Stimulated activated CD4-positive, alpha-beta T cell treated with anti-CD3 and anti-CD28 coated beads, Interleukin-1b, Interleukin-23, amount 100 ng/mL, for 48 hours (primary cell): ENCODE data around the gene TRAFD1.
"Not testable (repeated sequence)": the region's sequence is repeated elsewhere in the genome, so short reads cannot be mapped to it uniquely, and the experiment has no call there.

Experiments used
- DNase-seq: peaks from one replicate; pipeline ENCODE4 v3.0.0-alpha.2; 2020

The TRAFD1 gene

DNA sequence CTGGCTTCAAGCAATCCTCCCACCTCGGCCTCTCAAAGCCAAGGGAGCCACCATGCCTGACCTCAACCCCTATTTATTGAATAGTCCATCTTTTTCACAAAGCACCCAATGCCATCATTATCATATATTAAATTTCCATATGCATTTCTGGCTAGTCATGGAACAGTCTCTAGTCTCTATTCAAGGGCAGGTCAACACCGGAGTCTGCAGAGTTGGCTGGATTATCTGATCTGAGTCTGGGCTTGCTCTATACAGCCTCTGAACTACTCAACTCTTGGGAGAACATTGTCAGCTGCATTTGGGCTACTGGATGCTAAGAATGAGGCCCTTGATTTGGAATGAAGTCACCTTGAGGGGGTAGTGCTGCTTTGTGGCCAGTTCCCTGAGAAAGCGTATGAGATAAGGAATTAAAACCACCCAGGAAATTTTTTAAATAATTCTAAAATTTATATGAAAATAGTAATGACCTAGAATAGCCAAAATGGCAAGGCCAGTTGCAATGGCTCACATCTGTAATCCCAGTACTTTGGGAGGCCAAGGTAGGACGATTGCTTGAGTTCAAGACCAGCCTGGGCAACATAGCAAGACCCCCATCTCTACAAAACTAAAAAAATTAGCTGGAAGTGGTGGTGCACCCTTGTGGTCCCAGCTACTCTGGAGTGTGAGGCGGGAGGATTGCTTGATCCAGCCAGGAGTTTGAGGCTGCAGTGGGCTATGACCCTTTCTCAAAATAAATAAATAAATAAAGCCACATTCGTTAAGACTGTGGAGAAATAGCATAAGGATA is 9.9 kb upstream of the TRAFD1 start:
- no peak for DNase-seq

DNA sequence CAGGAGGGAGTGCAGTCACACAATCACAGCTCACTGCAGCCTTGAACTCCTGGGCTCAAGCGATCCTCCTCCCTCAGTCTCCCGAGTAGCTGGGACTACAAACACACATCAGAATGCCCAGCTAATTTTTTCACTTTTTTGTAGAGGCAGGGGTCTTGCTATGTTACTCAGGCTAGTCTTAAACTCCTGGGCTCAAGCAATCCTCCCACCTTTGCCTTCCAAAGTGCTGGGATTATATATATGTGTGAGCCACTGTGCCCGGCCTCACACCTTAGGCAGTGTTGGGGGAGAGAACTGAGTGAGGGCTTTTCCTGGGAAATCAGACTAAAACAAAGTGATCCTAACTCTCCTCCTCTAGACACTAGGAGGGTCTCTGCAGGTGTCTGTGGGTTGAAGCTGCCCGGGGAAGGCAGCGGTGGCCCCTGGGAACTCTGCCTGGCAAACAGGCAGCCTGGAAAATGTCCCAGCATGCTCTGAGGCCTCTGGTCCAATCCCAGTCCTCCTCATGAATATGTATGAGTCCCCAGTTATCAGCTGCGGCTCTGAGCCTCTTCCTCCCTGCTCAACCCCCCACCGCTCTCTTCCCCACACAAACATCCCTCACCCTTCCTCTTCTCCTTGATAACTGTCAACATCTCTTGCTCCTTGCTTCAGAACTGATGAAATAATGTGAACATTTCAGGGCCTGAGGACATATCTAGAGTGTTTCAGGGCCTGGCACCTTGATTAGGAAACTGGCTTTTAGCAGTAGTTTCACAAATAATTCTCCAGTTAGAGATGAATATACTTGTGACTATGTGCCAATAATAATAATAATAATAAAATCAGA is 8.9 kb upstream of the TRAFD1 start:
- DNase-seq: no peak

DNA sequence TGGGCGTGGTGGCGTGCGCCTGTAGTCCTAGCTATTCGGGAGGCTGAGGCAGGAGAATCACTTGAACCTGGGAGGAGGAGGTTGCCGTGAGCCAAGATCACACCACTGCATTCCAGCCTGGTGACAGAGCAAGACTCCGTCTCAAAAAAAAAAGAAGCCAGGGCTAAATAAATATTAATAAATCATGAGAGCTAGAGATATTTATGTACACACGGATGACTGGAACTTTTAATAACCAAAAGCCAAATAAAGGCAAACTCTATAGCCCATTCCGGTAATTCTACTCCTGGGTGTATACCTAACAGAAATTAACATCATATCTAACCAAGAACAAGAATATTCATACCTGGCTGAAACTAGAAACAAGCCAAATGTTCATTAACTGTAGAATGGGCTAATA is 7.7 kb upstream of the TRAFD1 start:
- no peak for DNase-seq

DNA sequence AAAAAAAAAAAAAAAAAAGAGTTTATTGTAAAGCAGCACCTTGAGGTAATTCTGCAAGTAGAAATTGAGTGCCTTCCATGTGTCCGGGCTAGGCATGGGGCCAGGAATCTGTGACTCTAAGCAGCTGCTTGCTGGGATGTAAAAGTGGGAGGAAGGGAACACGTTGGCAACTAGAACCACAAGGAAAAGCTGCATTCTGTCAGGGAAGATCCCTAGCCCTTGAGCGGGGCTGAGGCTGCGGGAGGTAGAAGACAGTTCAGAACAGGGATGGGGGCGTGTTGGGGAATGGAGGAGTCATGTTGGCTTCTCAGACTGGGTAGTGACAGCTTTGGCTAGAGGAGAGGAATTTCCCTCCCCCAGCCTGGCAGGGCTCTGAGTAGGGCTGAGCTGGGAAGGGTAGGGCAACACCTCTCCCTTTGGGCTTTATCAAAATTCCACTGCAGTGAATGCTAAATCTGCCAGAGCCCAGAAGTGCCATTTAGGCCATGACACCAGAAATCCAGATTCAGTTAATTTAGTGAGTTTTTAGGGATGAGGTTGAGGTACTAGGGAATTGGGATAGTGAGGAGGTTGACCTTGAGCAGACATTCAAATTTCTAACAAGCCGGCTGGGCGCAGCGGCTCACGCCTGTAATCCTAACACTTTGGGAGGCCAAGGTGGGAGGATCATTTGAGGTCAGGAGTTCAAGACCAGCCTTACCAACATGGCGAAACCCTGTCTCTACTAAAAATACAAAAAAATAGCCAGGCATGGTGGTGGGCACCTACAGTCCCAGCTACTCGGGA is 3.4 kb upstream of the TRAFD1 start:
- DNase-seq: no peak

DNA sequence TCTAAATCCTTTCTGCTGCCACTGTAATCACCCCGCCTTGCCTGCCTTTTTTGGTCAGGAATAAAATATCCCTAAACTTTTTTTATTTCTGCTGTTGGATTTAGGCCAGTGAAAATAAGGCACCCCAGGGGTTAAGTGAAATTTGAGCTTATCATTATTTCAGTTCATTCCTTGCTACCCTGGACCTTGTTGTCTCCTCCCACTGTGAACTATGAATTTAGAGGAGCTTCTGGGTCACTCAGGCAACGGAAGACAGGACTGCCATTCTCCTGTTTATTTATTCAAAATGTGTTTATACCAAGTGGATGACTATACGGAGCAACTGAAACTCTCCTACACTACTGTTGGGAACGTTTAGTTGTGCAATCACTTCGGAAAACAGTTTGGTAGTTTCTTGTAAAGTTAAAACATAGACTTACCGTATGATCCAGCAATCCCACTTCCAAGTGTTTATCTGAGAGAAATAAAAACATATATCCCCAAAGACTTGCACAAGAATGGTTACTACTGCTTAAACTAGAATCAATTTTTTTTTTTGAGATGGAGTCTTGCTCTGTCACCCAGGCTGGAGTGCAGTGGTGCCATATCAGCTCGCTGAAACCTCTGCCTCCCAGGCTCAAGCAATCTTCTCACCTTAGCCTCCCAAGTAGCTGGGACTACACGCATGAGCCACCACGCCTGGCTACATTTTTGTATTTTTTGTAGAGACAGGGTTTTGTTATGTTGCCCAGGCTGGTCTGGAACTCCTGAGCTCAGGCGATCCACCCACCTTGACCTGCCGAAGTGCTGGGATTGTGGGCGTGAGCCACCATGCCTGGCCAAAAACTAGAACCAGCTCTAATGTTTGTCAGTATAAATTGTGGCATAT is 2.3 kb upstream of the TRAFD1 start:
- DNase-seq: no peak

DNA sequence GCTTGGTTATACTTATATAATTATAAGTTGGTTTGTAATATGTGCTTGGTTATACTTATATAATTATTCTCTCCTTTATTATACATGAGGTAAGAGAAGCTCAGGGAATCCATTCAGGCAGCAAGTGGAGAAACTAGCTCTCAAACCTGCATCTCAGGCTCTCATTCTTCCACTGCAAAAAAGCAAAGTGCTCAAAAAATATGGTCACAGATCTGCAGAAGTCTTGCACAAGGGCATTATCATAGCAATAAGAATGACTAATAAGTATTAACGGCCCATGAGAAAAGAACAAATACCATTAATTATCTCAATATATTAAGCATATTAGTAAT is 476 bp upstream of the TRAFD1 start:
- DNase-seq: no peak

DNA sequence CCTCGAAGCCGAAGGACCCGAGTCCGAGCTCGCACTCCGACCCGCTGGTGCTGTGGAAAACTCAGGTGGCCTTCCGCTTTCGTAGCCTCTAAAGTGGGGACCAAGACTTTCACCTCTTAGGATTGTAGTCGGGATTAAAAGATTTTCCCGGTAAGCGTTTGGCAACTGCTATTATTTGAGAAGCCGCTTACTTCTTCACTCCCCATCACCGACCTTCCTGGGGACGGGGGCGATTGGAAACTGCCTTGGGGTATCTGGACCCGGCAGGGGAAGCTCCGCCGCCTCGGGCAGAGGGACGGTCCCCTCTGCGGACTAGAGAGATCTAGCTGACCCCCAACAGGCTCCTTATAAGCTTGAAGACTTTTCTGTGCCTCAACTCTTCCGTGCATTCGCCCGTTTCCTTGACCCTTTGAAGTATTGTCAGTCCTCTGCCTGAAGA is 659 bp downstream of the TRAFD1 start:
- no peak for DNase-seq

DNA sequence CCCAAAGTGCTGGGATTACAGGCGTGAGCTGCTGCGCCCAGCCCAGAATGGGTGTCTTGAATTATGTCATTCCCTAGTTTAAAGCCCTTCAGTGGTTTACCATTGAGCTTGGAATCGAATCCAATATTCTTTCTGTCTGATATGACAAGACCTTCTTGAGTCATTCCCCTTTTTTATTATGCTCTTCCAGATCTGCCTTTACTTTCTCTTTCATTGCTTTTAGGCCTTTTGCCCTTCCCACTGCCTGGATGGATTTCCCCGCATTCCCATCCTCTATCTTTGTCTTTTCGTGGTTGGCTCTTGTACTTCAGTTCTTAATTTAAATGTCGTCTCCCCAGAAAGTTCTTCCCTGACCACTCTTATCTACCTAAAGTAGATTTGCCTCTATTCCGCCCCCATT is 1.6 kb downstream of the TRAFD1 start:
- DNase-seq: no peak

DNA sequence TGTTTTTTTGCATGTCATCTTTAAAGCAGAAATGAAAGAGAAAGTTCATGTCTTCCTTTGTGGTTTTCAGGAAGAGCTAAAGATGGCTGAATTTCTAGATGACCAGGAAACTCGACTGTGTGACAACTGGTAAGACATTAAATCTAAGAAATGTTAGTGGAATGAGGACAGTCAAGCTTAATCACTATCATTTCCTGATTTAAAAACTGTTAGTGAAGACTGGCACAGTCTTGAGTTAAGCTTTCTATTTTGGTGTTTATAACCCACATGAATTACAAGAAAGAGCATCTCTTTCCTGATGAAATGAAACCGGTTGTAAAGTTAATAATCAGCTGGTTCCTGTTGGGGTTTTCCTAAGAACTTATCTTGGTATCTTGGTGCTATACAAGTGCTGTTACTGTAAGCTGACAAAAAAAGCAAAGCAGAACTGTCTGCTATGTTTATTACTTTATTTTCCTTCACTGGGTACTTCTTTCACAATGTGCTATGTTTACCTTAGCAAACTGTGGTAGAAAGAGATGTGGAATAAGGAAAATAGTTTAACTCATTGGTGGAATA is 5.2 kb downstream of the TRAFD1 start:
- no peak for DNase-seq

DNA sequence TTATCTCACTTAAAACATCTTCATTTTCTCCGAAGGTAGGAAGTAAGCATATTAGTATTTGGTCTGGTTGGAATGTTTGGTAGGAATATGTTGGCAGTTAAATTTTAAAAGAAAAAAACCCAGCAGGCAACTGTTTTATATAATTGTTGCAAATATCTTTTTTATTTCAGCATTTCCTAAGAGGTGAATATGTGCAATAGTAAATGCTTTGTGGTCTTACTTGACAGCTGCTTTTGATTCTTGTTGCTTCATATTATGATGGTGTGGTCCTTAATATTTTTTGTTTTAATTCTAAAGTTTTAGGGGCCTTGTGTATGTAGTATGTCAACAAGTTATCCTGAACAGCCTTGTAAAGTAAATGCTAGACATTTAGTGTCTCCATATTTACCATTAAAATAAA is 6.3 kb downstream of the TRAFD1 start:
- DNase-seq: no peak

DNA sequence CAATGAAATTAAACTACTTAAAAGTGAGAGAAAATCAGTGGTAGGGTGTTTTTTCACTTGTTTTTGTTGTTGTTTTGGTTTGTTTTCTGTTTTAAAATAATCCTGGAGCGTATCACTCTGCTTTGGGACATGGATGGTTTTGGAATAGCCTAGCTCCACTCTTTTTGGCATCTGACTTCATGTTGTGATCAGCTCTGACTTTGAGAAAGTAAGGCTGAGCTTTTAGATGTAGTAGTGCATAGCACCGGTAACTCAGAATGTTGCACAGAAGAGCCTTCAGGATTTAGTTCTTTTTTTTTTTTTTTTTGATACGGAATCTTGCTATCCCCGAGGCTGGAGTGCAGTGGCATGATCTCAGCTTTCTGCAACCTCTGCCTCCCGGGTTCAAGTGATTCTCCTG is 8.1 kb downstream of the TRAFD1 start:
- no peak for DNase-seq

DNA sequence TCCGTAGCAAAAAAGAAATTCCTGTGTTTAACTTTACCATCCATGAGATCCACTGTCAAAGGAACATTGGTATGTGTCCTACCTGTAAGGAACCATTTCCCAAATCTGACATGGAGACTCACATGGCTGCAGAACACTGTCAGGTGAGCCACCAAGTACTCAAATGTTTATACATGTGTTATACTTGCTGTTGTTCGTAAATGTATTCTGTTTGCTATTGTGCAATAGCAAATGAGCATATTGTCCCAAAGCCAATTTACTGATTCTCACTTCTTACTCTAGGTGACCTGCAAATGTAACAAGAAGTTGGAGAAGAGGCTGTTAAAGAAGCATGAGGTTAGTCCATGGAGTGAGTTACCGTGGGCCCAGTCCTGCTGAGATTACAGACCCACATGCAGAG is 9.4 kb downstream of the TRAFD1 start:
- DNase-seq: no peak

DNA sequence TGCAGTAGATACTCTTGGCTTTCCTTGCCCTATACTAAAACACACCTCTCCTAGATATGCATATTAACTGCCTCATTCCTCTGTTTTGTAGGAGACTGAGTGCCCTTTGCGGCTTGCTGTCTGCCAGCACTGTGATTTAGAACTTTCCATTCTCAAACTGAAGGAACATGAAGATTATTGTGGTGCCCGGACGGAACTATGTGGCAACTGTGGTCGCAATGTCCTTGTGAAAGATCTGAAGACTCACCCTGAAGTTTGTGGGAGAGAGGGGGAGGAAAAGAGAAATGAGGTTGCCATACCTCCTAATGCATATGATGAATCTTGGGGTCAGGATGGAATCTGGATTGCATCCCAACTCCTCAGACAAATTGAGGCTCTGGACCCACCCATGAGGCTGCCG is 15.4 kb downstream of the TRAFD1 start:
- DNase-seq: no peak

DNA sequence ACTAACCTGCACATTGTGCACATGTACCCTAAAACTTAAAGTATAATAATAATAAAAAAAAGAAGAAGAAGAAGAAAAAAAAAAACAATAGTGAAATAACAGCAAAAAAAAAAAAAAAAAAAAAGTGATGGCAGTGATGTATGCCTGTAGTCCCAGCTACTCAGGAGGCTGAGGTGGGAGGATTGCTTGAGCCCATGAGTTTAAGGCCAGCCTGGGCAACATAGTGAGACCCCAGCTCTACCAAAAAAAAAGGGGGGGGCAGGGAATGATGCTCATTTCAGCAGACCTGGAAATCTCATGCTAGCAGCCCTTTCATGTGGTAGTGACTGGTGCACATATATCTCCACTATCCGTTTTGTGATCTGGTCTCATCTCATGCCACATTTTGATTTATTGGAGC is 20.8 kb downstream of the TRAFD1 start:
- DNase-seq: no peak

DNA sequence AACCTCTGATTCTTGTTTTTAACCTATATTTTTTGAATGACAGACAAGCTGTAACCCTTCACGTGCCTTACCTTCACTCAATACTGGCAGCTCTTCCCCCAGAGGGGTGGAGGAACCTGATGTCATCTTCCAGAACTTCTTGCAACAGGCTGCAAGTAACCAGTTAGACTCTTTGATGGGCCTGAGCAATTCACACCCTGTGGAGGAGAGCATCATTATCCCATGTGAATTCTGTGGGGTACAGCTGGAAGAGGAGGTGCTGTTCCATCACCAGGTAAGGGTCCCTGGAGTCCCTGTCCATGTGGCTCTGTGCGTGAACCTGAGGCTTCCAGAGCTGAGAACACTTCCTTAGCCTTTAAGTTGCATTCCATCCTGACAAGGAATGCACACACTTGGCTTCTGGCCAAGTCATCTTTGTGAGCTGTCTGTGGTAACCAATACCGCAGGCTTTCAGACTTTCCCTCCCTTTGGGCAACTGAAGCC is 22.7 kb downstream of the TRAFD1 start:
- DNase-seq: no peak

DNA sequence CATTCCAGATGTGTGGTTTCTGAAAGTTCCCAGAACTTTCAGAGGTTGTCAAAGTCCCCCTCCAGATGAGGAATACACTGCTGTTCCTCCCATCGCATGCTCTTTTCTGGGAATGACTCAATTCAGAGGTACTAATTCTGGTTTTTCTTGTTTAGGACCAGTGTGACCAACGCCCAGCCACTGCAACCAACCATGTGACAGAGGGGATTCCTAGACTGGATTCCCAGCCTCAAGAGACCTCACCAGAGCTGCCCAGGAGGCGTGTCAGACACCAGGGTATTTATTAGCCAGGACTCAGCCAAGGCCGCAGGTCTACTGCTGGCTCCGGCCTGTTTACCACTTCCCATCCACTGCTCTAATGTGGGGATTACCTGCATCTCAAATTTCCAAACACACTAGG is 24.2 kb downstream of the TRAFD1 start:
- no peak for DNase-seq

DNA sequence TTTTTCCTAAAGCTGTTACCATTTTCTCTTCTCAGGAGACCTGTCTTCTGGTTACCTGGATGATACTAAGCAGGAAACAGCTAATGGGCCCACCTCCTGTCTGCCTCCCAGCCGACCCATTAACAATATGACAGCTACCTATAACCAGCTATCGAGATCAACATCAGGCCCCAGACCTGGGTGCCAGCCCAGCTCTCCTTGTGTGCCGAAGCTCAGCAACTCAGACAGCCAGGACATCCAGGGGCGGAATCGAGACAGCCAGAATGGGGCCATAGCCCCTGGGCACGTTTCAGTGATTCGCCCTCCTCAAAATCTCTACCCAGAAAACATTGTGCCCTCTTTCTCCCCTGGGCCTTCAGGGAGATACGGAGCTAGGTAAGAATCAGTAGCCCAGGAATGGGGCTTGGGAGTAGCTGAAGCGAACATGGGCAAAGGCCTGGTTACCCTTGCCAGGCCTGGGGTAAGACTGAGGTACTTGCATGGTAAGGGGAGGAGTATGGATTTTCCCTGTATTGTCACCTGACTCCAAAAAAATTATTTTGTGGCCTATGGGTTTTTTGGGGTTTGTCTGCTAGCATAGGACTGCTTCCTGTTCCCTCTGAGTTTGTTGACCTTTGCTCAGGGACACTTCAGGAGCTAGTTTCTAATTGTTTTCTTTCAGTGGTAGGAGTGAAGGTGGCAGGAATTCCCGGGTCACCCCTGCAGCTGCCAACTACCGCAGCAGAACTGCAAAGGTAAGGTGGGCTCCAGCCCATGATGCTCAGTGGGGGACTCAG is 26.6 kb downstream of the TRAFD1 start:
- DNase-seq: no peak

DNA sequence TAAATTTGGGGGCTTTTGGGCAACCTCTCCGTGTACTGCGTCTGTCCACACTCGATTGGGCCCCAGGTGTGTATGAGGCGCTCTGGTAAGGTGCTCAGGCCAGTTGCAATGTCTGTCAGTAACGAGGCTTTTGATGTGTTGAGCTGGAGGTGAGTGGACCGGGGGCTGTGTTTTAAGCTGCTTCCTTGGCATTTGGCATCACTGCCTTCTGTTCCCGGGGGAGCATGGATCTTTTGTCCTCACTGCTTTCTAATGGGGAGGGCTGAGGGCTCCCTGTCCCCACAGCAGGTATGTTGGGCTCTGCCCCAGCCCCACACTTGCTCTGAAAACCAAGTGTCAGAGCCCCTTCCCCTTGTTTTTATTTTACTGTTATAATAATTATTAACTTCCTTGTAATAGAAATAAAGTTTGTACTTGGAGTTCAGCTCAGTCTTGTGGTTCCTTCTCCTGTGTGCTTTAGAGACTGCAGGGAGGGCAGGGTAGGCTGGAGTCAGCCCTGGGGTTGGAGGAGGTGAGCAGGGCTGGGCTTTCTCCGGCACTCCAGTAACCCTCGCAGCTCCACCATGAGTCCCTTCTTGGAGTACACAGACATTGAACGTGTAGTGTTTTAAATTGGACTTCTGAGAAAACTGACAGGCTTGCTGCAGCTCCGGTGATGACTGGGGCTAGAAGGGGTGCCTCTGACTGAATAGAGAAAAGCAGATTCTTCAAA is 28.0 kb downstream of the TRAFD1 start:
- DNase-seq: no peak

DNA sequence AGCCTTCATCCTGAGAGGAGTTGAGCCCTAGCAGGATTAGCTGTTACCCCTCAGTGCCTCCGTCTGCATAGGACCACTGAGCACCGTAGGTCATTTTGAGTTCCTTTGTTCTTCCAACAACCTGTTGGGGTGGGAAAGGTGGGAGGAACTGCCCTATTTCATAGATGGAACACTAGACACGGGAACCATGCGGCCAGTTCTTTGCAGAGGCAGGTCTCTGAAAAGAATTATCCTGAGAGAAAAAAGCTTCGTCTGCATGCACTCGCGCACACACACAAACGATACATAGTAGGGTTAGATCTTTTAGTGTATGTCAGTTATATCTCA is 28.5 kb downstream of the TRAFD1 start:
- DNase-seq: no peak

DNA sequence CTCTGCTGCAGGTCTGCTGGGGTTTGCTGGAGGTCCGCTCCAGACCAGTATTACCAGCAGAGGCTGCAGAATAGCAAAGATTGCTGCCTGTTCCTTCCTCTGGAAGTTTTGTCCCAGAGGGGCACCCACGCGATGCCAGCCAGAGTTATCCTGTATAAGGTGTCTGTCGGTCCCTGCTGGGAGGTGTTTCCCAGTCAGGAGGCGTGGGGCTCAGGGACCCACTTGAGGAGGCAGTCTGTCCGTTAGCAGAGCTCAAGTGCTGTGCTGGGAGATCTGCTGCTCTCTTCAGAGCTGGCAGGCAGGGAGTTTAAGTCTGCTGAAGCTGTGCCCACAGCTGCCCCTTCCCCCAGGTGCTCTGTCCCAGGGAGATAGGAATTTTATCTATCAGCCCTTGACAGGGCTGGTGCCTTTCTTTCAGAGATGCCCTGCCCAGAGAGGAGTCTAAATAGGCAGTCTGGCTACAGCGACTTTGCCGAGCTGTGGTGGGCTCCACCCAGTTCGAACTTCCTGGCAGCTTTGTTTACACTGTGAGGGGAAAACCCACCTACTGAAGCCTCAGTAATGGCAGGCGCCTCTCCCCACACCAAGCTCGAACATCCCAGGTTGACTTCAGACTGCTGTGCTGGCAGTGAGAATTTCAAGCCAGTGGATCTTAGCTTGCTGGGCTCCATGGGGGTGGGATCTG is 33.2 kb downstream of the TRAFD1 start:
- DNase-seq: not testable (repeated sequence)
